Stimulated activated CD8-positive, alpha-beta memory T cell treated with anti-CD3 and anti-CD28 coated beads, Interleukin-7, amount 100 ng/mL, for 24 hours (primary cell): ENCODE data around the gene PDZRN3.
"Not testable (repeated sequence)": the region's sequence is repeated elsewhere in the genome, so short reads cannot be mapped to it uniquely, and the experiment has no call there.

ENCODE experiments used
- DNase-seq: peaks from one replicate; pipeline ENCODE4 v3.0.0-alpha.2; 2020; ENCODE audit warnings: low read depth

The PDZRN3 gene

DNA sequence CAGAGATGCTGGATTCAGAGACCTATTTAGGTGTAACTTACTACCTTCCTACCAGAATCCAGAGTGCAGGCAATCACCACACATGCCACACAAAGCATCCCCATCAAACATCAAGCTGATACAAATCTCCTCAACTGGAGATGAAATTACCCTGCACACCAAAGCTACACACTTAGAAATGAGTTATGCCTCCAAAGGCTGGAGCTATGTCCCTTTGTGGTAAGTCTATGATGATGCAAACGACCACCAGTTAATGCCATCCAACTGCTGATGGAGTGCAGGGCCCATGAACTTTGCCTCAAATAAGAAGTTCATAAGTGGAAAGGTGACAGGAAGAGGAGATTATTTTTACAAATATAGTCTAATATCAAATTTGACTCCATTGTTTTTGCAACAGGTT, 38.1 kb downstream of the PDZRN3 start:
- no peak for DNase-seq

DNA sequence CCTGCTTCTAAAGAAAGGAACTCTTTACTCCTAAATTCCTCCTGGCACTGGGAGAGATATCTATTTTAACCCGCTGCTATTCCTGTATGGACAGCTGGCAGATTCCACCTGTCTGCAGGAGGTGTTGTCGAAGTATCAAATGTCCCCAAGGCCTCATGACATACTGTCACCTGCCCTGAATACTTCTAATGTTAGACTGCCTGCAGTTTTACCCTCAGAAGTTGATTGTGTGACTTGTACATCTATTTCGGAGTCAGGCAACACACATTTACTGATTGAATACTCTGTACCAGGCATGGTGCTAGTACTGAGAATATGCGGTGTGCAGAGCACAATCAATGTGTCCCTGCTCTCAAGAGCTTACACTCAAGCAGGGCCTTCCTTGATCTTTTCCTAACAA, 38.6 kb downstream of the PDZRN3 start:
- DNase-seq = no peak

DNA sequence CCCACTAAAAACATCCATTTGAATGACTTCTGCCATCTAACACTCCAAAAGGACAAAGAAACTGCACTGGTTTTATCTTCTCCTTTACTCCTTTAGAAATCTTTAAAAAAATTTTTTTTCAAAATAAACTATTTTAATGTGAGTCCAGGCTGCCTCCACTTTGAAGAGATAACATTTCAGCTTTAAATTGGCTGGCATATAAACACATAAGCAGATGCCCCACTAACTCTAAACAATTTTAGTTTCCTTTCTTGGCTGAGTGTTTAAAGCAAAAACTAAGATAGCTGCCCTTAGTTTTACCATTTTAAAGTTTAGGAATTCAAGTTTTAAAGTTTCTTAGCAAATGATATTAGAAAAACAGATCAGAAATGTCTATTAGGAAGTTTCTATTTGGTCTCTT, 39.9 kb downstream of the PDZRN3 start:
- no peak for DNase-seq

DNA sequence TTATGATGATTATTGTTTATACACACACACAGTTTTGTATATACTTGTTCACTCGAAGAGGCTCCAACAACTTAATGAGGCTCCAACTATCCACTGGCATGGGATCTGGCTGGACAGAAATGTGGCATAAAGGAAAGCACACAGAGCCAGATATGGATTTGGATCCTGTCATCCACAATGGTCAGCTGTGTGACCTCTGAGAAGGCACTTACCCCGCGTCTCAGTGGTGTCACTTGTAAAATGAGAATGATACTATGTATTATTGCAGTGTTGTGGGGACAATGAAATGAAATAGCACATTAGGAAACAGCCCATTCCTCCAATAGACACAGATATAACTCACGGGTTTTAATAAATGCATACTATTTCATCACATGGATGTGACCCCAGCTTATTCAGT, 42.2 kb downstream of the PDZRN3 start:
- no peak for DNase-seq

DNA sequence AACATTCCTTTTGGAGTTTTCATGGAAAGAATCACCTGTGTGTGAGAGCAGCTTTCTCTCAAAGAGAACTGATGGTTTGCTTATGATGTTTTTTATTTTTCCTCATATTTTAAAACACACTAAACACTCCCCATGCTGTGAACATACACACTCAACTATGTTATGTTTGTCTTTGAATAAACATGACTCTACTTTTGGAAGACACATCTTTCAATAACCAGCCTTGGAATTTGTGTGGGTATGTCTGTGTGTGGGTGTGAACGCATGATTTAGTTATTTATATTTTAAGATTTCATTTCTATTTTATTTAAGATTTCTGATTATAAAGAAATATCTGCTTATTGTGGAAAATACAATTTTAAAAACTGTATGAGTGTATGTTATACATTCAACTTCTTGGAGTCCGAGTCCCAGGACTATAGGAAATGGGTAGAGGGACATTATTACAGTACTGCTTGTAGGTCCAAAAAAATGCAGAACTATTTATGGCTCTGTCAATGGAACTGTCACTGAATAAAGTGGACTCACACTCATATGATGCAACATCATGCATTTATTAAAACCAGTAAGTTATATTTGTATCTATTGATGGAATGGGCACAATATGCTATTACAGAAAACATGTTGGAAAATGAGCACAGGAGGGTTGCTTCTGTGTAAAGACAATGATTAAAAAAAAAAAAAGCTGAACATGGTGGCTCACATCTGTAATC, 43.5 kb downstream of the PDZRN3 start:
- DNase-seq = no peak

DNA sequence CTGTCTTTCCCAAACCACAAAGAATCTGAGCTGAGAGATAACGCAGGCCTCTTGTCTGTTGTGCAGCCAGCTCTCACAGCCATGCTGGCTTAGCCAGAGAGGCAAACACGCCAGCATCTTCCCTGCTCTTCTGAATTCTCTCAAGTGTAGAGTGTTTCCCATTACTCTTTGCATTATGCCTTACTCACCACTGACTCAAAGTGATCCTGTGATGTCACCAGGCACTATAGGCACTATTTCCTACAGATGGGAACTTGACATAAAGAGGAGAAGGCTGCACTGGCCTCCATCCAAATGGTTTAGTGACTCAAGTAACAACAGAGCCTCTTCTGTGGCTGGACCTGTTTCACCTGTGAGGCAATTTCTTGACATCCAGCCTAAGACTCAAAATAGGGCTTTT, 44.4 kb downstream of the PDZRN3 start:
- DNase-seq = no peak

DNA sequence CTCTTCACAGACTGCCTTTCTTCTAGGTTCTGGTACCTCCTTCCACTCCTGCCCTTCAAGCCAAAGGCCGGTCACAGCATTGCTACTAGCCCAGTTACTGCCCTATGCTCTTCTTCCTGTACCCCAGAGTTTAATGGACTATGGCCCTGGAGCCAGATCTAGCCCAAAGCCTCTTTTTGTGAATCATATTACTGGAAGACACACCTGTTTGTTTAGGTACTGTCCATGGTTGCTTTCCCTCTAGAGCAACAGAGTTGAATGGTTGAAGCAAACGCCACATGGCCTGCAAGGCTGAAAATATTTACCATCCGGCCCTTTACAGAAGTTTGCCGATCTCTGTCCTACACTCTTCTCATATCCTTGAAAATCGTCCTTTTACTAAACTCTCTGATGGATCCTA, 47.0 kb downstream of the PDZRN3 start:
- no peak for DNase-seq

DNA sequence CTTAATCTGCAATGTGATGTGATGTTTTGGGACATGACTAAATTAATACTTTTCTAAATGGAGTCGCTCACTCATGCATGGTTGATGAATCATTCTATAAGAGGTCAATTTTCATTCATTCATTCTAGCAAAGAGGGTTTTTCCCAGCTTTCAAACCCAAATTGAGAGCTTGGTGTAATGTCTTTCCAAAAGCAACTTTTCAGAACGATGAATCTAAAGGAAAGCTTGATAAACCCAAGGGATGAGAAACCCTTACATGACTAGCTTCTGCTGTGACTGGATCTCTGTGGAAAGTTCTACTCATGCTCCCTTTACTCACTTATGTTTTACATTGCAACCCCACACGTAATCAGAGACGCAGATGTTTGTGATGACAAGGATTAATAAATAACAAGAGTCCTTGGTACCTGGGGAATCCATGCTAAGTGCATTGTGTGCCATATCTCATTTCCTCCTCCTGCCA, 47.7 kb downstream of the PDZRN3 start:
- no peak for DNase-seq

DNA sequence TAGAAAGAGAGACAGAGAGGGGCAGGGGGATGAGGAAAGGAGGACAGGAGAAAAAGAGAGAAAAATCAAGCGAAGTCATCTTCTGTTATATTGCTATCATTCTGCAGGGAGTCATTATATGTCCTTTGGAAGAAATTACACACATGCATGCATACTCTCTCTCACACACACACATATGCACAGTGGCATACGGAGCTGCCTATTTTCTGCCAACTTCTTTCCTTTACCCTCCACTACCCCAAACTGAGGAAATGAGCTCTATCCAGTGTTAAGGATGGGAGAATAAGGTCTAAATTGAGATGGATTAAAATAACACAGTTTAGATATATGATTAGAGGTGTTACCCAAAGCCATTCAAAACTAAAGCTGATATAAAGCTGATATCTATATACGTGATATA, 48.8 kb downstream of the PDZRN3 start:
- DNase-seq = no peak

DNA sequence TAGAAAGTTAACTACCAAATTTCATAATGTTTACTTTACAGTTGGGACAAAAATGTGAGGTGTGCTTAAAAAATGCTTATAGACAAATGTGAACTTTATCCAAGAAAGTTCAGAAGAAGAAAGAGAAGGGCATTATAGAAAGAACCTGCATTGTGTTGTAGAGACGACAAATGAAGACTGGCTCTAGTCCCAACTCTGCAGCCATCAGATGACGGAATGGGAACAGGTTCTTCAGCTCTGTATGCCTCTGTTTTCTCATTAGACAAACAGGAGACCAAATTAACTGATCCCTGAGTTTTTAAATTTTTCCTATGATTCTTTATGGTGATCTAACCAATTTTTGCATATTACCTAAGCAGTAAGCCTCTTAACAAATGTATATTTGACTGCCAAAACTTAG, 49.2 kb downstream of the PDZRN3 start:
- no peak for DNase-seq

DNA sequence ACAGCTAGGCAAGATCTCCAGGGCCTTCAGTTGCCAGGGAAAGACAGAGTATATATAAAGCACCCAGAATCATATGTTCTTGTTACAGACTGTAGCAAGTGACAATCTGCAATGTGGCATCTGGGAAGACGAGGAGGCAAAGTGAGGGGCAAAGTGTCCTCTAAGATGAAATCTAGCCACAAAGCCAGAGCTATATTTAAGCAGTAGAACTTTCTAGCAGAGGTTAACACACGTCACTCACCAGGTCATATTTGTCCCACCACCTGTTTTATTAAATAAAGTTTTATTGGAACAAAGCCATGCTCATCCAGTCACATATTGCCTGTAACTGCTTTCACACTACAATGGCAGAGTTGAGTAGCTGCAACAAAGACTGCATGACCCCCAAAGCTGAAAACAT, 51.5 kb downstream of the PDZRN3 start:
- DNase-seq = no peak

DNA sequence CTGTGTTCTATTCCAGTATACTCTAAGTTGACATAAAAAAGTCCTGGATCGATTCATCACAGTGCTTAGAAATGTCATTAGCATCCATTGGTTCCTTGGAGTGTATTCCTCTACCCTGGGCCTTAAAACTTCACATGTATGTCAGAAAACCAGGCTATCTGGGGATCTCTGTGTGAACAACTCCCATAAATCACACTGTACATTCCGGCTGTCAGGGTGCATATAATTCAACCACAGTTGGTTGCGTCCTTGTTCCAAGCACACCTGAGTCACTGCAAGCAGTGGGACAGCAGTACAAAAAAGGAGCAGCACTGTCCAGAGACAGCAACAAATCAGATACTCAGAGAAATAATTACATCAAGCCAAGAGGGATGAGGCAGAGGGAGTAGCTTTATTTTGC, 52.4 kb downstream of the PDZRN3 start:
- DNase-seq = no peak

DNA sequence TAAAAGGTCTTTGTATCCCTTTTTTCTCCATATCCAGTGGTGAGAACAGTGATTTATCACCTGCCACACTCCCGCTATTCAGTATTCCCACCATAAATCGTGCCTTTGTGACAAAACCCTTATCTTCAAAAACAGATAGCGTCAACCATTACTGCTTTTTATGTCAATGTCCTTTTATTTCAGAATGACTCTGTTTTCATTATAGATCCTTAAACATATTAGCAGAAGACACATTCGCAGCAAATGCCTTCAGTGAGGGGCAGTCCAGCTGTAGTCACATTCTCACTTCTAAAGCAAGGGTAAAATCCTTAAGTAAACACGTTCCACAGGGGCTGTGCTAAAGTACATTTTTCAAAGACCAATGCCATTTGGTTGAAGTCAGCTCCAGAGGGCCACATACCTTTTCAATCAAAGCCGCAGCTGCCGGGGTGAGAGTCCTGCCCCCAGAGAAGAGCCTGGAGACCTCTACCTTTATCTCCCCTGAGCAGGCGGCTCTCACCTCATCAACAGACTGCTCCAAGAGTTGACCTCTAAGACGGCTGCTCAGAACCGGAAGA, 53.4 kb downstream of the PDZRN3 start:
- DNase-seq = no peak

DNA sequence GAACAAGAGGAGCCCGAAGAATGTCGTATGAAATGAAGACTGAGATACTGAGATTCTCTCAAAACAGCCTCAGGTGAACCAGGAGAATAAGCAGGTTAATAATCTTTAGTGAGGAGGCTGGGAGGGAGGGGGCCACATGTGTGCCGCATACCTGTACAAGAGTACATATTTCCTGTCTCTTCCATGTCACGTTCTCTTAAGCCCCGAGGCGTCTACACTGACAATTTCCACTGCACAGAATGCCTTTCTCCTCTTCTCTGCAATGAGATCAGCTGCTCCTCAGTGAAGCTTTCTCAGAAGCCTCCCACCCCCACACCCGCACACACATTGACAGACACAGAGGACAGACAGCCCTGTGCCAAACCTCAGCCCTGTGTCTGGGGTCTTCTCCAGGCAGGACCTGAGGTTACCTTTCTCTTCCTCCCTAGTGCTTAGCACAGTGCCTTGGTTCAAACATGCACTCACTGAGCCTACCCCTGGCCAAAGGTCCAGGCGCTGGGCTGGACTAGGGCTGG, 55.4 kb downstream of the PDZRN3 start:
- DNase-seq = no peak

DNA sequence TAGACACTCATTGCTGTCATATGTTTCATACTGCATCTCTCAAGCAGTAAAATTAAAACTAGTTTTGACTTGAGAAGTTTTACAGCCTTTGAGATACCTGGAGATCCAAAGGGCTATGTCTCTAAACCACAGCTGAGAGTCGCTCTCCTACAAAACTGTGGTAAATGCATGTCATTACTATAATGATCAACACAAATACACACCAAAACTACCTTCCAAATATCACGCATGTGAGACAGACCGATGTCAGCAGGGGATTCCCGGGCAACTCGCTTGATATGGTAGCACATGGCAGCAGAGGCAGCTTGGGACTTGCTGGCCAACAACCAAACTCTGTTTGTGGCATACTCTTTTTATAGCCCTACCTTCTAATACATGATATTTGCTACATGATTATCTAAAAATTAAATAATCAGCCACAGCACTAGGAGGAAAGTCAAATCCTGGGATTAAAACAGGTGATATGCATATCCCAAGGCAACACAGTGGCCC, 56.3 kb downstream of the PDZRN3 start:
- DNase-seq = no peak

DNA sequence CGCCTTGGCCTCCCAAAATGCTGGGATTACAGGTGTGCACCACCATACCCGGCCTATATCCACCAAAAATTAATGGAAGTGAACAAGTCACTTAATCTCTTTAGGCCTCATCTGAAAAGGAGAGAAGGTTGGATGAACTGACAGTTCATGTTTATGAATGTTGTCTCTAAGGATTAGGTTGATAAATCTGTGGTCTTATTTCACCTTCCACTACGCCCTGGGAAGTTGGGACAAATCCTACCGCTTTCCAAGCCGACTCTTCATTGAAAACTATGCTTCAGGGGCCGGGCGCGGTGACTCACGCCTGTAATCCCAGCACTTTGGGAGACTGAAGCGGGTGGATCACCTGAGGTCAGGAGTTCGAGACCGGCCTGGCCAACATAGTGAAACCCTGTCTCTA, 59.4 kb downstream of the PDZRN3 start:
- DNase-seq = not testable (repeated sequence)

DNA sequence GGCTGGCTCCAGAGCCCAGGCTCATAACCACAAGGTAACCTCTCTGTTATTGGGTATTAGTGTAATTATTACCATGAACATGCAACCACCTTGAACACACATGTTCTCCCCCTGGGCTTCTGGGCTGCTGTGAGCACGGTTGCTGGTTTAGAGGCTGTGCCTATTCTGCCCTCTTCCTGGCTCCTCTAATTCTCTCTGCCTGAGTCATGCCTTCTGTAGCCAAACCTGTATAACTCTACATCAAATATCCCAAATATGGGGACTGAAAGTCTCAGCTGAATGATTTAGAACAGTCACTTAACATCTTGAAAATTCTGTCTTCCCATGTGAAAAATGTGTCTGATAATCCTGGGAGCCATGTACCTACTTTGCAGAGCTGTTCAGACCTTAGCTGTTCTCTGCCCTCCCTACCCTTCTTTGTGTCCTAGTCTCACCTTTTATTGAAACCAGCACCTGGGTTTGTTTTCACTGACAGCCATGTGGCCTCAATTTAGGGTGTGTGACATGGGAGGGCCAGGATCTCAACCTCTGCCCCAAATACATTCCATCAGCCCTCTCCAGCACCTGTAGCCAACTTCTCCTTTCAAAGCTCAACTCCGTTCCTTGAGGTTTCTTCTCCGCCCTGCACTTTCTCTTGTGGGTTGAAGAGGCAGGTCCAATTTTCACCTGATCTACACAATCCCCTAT, 60.7 kb downstream of the PDZRN3 start:
- DNase-seq = no peak

DNA sequence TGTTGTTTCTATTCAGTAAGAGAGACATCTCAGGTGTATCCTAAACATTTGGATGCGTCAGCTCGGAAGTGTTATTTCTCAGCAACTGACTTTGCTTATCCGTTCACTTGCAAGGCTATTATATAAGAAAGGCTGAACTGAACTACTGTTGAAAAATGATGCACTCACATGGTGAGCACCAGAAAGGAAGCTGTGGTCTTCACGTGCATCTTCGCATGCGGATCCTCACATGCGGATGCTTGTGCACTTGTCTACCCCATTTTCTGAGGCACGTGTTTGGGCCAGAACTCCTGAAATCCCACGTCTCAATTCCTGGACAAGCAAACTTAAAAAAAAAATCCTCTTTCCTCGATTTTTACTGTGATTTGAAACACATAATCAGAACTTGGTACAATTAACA, 63.2 kb downstream of the PDZRN3 start:
- no peak for DNase-seq

DNA sequence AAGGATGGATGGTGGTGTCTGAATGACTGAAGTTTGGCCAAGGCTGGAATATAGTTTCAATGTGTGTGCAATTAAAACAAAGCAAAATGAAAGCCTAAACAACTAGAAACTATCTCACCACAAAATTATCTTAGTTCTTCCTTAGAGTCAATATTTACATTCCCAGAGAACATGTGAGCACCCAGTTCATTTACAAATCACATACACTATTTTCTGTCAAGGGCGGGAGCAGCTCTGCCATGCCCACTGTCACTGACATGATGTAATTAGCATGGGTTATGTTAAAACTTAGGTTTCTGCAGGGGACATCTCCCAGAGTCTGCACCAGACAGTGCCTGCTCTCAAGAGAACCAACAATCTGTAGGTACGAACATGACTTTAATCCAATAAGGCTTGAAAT, 65.0 kb downstream of the PDZRN3 start:
- DNase-seq = no peak

DNA sequence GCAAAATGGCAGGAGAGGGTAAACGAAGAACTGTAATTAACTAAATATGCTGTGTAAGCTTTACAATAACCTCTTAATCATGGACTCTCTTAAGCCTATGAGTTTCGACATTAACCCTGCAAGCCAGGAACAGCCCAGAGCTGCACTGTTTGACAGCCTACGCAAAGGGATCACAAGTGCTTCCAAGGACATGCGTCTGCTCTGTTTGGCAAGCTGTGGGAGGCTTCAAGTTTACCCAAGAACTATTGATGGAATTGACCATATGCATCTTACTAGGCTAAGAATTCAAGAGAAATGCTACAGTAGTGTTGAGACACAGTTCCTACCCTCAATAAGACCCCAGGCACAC, 66.0 kb downstream of the PDZRN3 start:
- DNase-seq = no peak

DNA sequence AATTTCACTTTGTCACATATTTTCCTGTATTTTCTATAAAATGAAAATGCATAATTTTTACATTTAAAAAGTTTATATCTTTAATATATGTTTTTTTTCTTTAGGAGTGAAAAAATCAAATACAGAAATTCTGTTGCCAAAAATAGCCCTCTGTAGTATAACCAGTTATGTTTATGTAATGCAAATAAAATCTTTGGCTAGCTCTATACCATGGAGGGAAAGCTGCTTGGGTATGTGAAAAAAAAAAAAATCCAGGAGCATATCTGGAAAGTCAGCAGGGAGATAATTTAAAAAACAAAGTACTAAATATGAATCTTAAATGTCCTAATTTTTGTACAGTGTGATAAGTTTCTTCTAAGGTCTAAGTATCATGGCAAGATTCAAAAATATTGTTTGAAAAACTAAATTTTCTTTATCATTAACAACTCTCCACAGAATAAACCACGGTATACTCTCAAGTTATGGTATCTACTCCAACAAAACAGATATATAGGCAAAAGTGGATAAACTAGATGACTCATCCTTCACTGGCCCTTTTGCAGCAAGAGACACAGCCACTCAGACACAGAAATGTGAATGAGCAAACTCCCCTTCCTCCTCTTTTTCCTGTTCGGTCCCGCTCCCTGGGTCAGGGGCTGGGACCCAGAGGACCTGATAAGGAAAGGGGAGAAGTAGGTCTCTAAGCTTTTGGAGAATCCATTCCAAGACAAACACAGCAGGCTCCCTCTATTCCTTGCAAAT, 66.6 kb downstream of the PDZRN3 start:
- DNase-seq = no peak

DNA sequence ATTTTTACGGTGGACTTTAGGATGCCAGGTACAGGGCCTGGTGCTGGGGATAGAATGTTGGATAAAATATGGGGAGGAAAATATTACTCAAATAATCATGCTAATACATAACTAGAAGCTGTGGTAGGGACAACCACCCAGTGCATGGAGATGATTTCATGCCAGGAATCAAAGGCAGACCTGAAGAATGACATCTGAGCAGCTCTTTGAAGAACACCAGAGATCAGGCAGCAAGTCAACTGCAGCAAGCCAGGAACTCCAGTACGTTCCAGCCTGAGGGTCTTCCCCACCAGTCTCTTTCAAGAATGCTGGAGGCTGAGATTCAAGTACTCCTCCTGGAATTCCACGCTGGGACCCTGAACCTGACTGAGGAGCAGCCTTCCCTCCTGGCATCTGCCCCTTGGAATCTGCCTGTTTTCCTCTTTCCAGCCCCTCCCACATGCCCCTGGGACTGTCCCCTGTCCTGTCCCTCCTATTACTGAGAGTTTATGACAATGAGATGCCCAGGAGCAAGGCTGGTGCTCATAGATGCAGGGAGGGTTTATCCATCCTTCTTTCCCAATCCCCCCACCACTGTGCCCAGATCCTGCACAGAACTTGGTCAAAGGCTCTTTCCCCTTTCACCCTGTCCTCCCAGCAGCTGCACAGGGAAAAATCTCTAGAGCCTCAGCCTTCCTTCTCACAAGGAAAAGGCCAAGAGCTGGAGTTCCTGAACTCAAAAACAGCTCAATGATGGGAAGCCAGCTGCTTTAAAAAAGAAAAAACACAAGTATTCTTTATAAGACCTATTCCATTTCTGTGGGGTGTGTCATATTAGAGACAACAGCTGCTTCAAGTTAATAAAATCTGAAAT, 68.0 kb downstream of the PDZRN3 start:
- no peak for DNase-seq
